Endodermal cell (in vitro differentiated cells): ENCODE data around the gene C5orf22. TPM values are rescaled to one million over a fixed set of nuclear protein-coding genes. Genes with fewer than 3 reads are reported as not detected.
"Not testable (repeated sequence)": the region's sequence is repeated elsewhere in the genome, so short reads cannot be mapped to it uniquely, and the experiment has no call there.

Source experiments
- DNase-seq: peaks from one replicate; pipeline ENCODE4 v3.0.0-alpha.2; 2017
- H3K27ac ChIP-seq: 2 replicates; pipeline ENCODE4 v1.5.1; 2013; ENCODE audit warnings: mild to moderate bottlenecking, low read depth, low read length, moderate library complexity
- H3K27me3 ChIP-seq: 2 replicates; pipeline ENCODE4 v1.6.1; 2013; ENCODE audit warnings: mild to moderate bottlenecking, low read length, moderate library complexity; ENCODE audit not compliant: insufficient read depth, control insufficient read depth, poor library complexity, severe bottlenecking
- H3K36me3 ChIP-seq: 2 replicates; pipeline ENCODE4 v1.7.0; 2013; ENCODE audit warnings: mild to moderate bottlenecking, low read length, moderate library complexity; ENCODE audit not compliant: control insufficient read depth, insufficient read depth
- H3K4me1 ChIP-seq: one replicate; pipeline ENCODE4 v1.7.0; 2013; ENCODE audit warnings: low read length; ENCODE audit not compliant: control insufficient read depth, insufficient read depth
- H3K4me3 ChIP-seq: 2 replicates; pipeline ENCODE4 v1.5.1; 2013; ENCODE audit warnings: mild to moderate bottlenecking, low read length, moderate library complexity
- H3K9ac ChIP-seq: 2 replicates; pipeline ENCODE4 v1.6.1; 2013; ENCODE audit warnings: mild to moderate bottlenecking, low read length, moderate library complexity; ENCODE audit not compliant: poor library complexity, severe bottlenecking; ENCODE audit errors: extremely low read depth
- H3K9me3 ChIP-seq: 2 replicates; pipeline ENCODE4 v1.6.1; 2013; ENCODE audit warnings: mild to moderate bottlenecking, low read length, moderate library complexity; ENCODE audit not compliant: control insufficient read depth
- H3K27ac Mint-ChIP-seq: 2 replicates; pipeline ENCODE4 v1.8.0; 2020; ENCODE audit warnings: mixed read lengths
- H3K27me3 Mint-ChIP-seq: 2 replicates; pipeline ENCODE4 v1.8.0; 2021; ENCODE audit warnings: mild to moderate bottlenecking, mixed read lengths; ENCODE audit not compliant: insufficient read depth
- H3K36me3 Mint-ChIP-seq: 2 replicates; pipeline ENCODE4 v1.8.0; 2020; ENCODE audit warnings: low read depth, mixed read lengths
- H3K4me1 Mint-ChIP-seq: 2 replicates; pipeline ENCODE4 v1.8.0; 2020; ENCODE audit warnings: mixed read lengths
- H3K4me3 Mint-ChIP-seq: 2 replicates; pipeline ENCODE4 v1.8.0; 2020; ENCODE audit warnings: mild to moderate bottlenecking, moderate library complexity, mixed read lengths
- H3K9me3 Mint-ChIP-seq: 2 replicates; pipeline ENCODE4 v1.8.0; 2020; ENCODE audit warnings: mild to moderate bottlenecking, mixed read lengths
- WGBS, 2 experiments: methylation state at CpG; one replicate each; pipeline versions ENCODE4 v1.1.5 to v1.1.7; 2013; ENCODE audit warnings: missing lambda C conversion rate in 2 of 2, mixed read lengths in 1 of 2; ENCODE audit not compliant: insufficient coverage in 1 of 2, insufficient read length in 1 of 2; 5-methylcytosine and 5-hydroxymethylcytosine counted together
- total RNA-seq, 2 donors: library from RNA; stranded (reverse); fragmentation: NEBNext Ultra II Directional in 1 of 2; extraction: Animal tissue kit (Norgen Biotek cat#: 25700) in 1 of 2; gene quantifications; 2 replicates in 1 of 2; 3 replicates in 1 of 2; pipeline ENCODE4 v1.2.1, GENCODE V29; 2021
- TF ChIP-seq, protein P1 (sequence below): fragments of 200-600 bp; sonication (generic); conservative IDR thresholded peaks from 2 replicates; pipeline ENCODE4 v1.5.0; 2021; ENCODE audit warnings: antibody characterized with exemption, mild to moderate bottlenecking

The C5orf22 gene
- total RNA-seq, 2 donors from 2014 or later, result 44.2 to 52.7 TPM

DNA sequence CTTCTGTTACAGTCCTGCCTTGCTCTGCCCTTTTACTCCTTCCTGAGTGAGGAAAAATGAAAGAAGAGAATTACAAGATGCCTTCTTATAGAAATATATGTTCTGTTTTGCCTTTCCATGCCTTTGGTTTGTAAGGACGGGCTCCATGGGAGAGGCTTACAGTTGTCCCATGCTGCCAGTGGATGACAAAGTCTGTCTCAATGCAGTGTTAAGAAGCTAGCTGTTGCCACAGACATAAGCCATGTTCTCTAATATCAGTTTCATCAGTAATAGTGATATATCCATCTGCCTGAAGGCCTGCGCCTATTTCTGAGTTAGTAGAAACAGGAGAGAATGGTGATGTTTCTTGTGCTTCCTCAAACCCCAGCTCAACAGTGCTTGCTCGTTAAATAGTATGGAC lies 27.8 kb downstream of the C5orf22 start:
- no peak overlapping the region for H3K27ac ChIP-seq
- H3K36me3 ChIP-seq, result peaks cover 16% of the 10 kb centered on the region
- DNase-seq, result no peak
- Mint-ChIP-seq H3K9me3 (peaks cover 12% of the 10 kb centered on the region), H3K4me3 (no peak overlapping the region), H3K36me3 (peaks cover 24% of the 10 kb centered on the region), H3K4me1 (peaks cover 13% of the 10 kb centered on the region), H3K27ac (no peak overlapping the region), H3K27me3 (no peaks in the 10 kb centered on the region)
- no peak overlapping the region for H3K4me3 ChIP-seq
- WGBS, 2 experiments, result 93 to 100% methylated on average over 2 to 3 of the region's 3 CpGs
- TF ChIP-seq, protein P1, sequence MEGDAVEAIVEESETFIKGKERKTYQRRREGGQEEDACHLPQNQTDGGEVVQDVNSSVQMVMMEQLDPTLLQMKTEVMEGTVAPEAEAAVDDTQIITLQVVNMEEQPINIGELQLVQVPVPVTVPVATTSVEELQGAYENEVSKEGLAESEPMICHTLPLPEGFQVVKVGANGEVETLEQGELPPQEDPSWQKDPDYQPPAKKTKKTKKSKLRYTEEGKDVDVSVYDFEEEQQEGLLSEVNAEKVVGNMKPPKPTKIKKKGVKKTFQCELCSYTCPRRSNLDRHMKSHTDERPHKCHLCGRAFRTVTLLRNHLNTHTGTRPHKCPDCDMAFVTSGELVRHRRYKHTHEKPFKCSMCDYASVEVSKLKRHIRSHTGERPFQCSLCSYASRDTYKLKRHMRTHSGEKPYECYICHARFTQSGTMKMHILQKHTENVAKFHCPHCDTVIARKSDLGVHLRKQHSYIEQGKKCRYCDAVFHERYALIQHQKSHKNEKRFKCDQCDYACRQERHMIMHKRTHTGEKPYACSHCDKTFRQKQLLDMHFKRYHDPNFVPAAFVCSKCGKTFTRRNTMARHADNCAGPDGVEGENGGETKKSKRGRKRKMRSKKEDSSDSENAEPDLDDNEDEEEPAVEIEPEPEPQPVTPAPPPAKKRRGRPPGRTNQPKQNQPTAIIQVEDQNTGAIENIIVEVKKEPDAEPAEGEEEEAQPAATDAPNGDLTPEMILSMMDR, result no peak
- H3K27me3 ChIP-seq, result no peaks in the 10 kb centered on the region
- H3K9me3 ChIP-seq, result peaks cover 15% of the 10 kb centered on the region
- no peak overlapping the region for H3K9ac ChIP-seq
- peaks cover 3% of the 10 kb centered on the region for H3K4me1 ChIP-seq

GRCh38 chr5:31561946-31562345 lies 29.8 kb downstream of the C5orf22 start:
- H3K4me1 Mint-ChIP-seq, result peaks cover 13% of the 10 kb centered on the region
- H3K27ac Mint-ChIP-seq, result peak overlapping the region; percentile 37
- no peaks in the 10 kb centered on the region for H3K27me3 Mint-ChIP-seq
- TF ChIP-seq, protein P1, result no peak
- Histone ChIP-seq H3K4me1 (peaks cover 3% of the 10 kb centered on the region), H3K27me3 (no peaks in the 10 kb centered on the region), H3K27ac (no peak overlapping the region), H3K9me3 (peaks cover 25% of the 10 kb centered on the region), H3K36me3 (peaks cover under 1% of the 10 kb centered on the region), H3K9ac (no peak overlapping the region), H3K4me3 (no peak overlapping the region)
- H3K9me3 Mint-ChIP-seq, result peaks cover 25% of the 10 kb centered on the region
- no peak overlapping the region for H3K4me3 Mint-ChIP-seq
- DNase-seq, result no peak
- peaks cover 16% of the 10 kb centered on the region for H3K36me3 Mint-ChIP-seq
- 100% methylated on average over 1 of the region's 1 CpG; no CpG with 5 or more reads in 1 of the 2 experiments for WGBS, 2 experiments

DNA sequence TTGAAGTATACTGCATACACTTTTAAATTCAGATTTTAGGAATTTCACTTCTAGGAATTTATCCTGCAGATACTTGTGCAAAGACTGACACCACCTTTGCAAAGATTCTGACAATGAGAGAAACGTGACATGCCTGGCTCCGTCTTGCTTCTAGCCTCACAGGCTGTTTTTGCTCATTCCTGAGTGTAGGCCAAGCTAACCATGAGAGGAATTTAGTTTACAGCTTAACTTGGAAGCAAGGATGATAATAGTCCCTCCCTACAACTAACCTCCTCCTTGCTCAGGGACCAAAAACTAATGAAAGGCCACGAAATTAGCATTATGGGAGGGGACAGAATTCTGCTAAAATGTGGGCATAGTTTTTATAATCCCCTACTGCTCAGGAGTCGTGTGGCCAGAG lies 31.1 kb downstream of the C5orf22 start:
- Histone ChIP-seq H3K36me3 (no peaks in the 10 kb centered on the region), H3K27ac (no peak overlapping the region), H3K4me3 (no peak overlapping the region), H3K9me3 (peaks cover 25% of the 10 kb centered on the region), H3K4me1 (peaks cover 3% of the 10 kb centered on the region), H3K9ac (no peak overlapping the region), H3K27me3 (no peaks in the 10 kb centered on the region)
- WGBS, 2 experiments, result 90 to 93% methylated on average over 2 to 4 of the region's 4 CpGs
- Mint-ChIP-seq H3K4me3 (no peak overlapping the region), H3K9me3 (peaks cover 25% of the 10 kb centered on the region), H3K36me3 (peaks cover 11% of the 10 kb centered on the region), H3K27ac (no peak overlapping the region), H3K4me1 (peaks cover 13% of the 10 kb centered on the region), H3K27me3 (no peaks in the 10 kb centered on the region)
- no peak for DNase-seq
- TF ChIP-seq, protein P1, result no peak

DNA sequence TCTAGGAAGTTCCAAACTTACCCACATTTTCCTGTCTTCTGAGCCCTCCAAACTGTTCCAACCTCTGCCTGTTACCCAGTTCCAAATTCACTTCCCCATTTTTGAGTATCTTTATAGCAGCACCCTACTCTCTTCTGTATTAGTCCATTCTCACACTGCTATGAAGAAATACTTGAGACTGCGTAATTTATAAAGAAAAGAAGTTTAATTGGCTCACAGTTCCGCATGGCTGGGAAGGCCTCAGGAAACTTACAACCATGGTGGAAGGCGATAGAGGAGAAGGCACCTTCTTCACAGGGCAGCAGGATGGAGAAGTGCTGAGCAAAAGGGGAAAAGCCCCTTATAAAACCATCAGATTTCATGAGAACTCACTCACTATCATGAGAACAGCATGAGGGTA lies 34.3 kb downstream of the C5orf22 start:
- not testable (repeated sequence) for H3K27ac ChIP-seq, H3K9ac ChIP-seq, H3K27me3 ChIP-seq, H3K27me3 Mint-ChIP-seq, H3K4me3 Mint-ChIP-seq, DNase-seq, H3K4me3 ChIP-seq, H3K4me1 ChIP-seq, H3K36me3 ChIP-seq, H3K27ac Mint-ChIP-seq
- 95 to 100% methylated on average over 1 to 3 of the region's 3 CpGs for WGBS, 2 experiments
- Mint-ChIP-seq H3K9me3 (peaks cover 25% of the 10 kb centered on the region), H3K4me1 (peaks cover 17% of the 10 kb centered on the region), H3K36me3 (peaks cover 11% of the 10 kb centered on the region)
- H3K9me3 ChIP-seq, result peaks cover 25% of the 10 kb centered on the region
